Uterus (tissue), 2 donors: ENCODE data around the gene ACAP1.

ENCODE experiments used
- POLR2A ChIP-seq, 2 donors: fragments of 450-650 bp; IDR thresholded peaks; one replicate each; pipeline ENCODE4 v1.6.1; 2016; ENCODE audit warnings: antibody characterized with exemption in 2 of 2, mild to moderate bottlenecking in 1 of 2, moderate library complexity in 1 of 2
- TF ChIP-seq, protein P1 (sequence below), 4 experiments: fragments of 200-600 bp in 2 of 4; fragments of 450-650 bp in 2 of 4; sonication (generic) in 2 of 4; IDR thresholded peaks; one replicate each; pipeline ENCODE4 v1.5.1; 2016 to 2019; ENCODE audit warnings: antibody characterized with exemption in 4 of 4, mild to moderate bottlenecking in 2 of 4, moderate library complexity in 1 of 4

DNA sequence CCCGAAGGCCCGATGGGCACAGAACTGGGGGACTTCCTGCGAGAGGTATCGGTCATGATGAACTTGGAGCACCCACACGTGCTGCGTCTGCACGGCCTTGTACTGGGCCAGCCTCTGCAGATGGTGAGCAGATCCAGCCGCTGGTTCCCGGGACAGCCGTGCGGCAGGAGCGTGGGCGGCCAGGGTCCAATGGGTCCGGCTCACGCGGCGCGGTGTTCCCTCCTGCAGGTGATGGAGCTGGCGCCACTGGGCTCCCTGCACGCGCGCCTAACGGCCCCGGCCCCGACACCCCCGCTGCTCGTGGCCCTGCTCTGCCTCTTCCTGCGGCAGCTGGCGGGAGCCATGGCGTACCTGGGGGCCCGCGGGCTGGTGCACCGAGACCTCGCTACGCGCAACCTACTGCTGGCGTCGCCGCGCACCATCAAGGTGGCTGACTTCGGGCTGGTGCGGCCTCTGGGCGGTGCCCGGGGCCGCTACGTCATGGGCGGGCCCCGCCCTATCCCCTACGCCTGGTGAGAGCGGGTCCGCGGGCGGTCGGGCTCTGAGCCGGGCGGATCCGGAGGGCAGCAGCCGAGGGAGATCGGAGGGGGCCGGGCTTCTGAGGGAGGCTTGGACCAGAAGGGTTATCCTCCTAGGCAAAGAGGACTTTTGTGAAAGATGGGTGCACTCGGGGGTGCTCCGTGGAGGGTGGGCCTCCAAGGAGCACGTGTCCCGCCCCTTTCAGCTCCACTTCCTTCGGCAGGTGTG is 47.6 kb downstream of the ACAP1 start:
- TF ChIP-seq, protein P1, sequence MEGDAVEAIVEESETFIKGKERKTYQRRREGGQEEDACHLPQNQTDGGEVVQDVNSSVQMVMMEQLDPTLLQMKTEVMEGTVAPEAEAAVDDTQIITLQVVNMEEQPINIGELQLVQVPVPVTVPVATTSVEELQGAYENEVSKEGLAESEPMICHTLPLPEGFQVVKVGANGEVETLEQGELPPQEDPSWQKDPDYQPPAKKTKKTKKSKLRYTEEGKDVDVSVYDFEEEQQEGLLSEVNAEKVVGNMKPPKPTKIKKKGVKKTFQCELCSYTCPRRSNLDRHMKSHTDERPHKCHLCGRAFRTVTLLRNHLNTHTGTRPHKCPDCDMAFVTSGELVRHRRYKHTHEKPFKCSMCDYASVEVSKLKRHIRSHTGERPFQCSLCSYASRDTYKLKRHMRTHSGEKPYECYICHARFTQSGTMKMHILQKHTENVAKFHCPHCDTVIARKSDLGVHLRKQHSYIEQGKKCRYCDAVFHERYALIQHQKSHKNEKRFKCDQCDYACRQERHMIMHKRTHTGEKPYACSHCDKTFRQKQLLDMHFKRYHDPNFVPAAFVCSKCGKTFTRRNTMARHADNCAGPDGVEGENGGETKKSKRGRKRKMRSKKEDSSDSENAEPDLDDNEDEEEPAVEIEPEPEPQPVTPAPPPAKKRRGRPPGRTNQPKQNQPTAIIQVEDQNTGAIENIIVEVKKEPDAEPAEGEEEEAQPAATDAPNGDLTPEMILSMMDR (IDR thresholded peaks at IDR 0.05), result peak in 1 of 4 experiments; percentile 4
- TF ChIP-seq POLR2A (IDR thresholded peaks at IDR 0.05), result no peak
